ENCODE results near the gene SIN3B.

SIN3B gene

GRCh38 chr19:16829010-16829821, at the start of gene SIN3B:
TSS of gene SIN3B (plus strand) at chr19:16829398. CDS start at chr19:16829421, 23 bp downstream.
- DNase-seq = peak; percentile 83 to 98

- DNase-seq = peak in 1 of 2 donors; percentile 19
Measured at GRCh38 chr19:16779539-16780163, 49.5 kb upstream of the SIN3B start.

GRCh38 chr19:16782719-16783118, 46.5 kb upstream of the SIN3B start:
- DNase-seq = no peak

GRCh38 chr19:16788479-16788878, 40.7 kb upstream of the SIN3B start:
- peak; percentile 64 to 77 for DNase-seq

GRCh38 chr19:16789238-16789637, 40.0 kb upstream of the SIN3B start:
- DNase-seq = no peak

- DNase-seq = peak; percentile 44 to 55
Measured at GRCh38 chr19:16790051-16790450, 39.1 kb upstream of the SIN3B start.

GRCh38 chr19:16791942-16792341, 37.3 kb upstream of the SIN3B start:
- DNase-seq = no peak

- DNase-seq = peak; percentile 37 to 43
Measured at GRCh38 chr19:16794456-16795441, 34.4 kb upstream of the SIN3B start.

- DNase-seq = no peak
Measured at GRCh38 chr19:16795731-16796130, 33.5 kb upstream of the SIN3B start.

GRCh38 chr19:16797876-16798275, 31.3 kb upstream of the SIN3B start:
- peak in 1 of 2 donors; percentile 11 for DNase-seq

- peak in 1 of 2 donors; percentile 8 for DNase-seq
Measured at GRCh38 chr19:16798326-16798725, 30.9 kb upstream of the SIN3B start.

- DNase-seq = no peak
Measured at GRCh38 chr19:16799740-16800139, 29.5 kb upstream of the SIN3B start.

GRCh38 chr19:16801600-16802013, 27.6 kb upstream of the SIN3B start:
- peak; percentile 22 to 25 for DNase-seq

GRCh38 chr19:16804176-16804575, 25.0 kb upstream of the SIN3B start:
- DNase-seq = no peak

GRCh38 chr19:16807549-16808284, 21.5 kb upstream of the SIN3B start:
- DNase-seq = no peak

- no peak for DNase-seq
Measured at GRCh38 chr19:16814526-16815100, 14.6 kb upstream of the SIN3B start.

- no peak for DNase-seq
Measured at GRCh38 chr19:16820056-16820455, 9.1 kb upstream of the SIN3B start.

GRCh38 chr19:16821081-16821480, 8.1 kb upstream of the SIN3B start:
- no peak for DNase-seq

- no peak for DNase-seq
Measured at GRCh38 chr19:16822648-16823047, 6.5 kb upstream of the SIN3B start.

GRCh38 chr19:16824658-16825311, 4.4 kb upstream of the SIN3B start:
- DNase-seq = no peak

- no peak for DNase-seq
Measured at GRCh38 chr19:16825312-16826052, 3.7 kb upstream of the SIN3B start.

Measured in inflammatory macrophage treated with lipopolysaccharide for 1 hour (primary cell).